Loucy (cell line): ENCODE measurements around the gene DUSP11.

Source experiments
- H2AFZ ChIP-seq: fragments of 200-600 bp; sonication (generic); 2 replicates; pipeline ENCODE4 v1.6.0; 2016; ENCODE audit warnings: antibody characterized with exemption, mild to moderate bottlenecking, low read length, moderate library complexity
- H3F3A ChIP-seq: fragments of 200-600 bp; 2 replicates; pipeline ENCODE4 v1.6.0; 2016; ENCODE audit warnings: antibody characterized with exemption, low read depth, mild to moderate bottlenecking
- H3K27me3 ChIP-seq: fragments of 200-600 bp; sonication (generic); 2 replicates; pipeline ENCODE4 v1.6.1; 2014; ENCODE audit warnings: low read length, mild to moderate bottlenecking; ENCODE audit not compliant: insufficient read depth, poor library complexity, severe bottlenecking
- H3K36me3 ChIP-seq: fragments of 200-600 bp; sonication (generic); 2 replicates; pipeline ENCODE4 v1.6.1; 2016; ENCODE audit warnings: low read length; ENCODE audit not compliant: insufficient read depth
- H3K4me1 ChIP-seq: fragments of 200-600 bp; sonication (generic); 2 replicates; pipeline ENCODE4 v1.5.1; 2014; ENCODE audit warnings: low read length, mild to moderate bottlenecking; ENCODE audit not compliant: insufficient read depth, poor library complexity, severe bottlenecking
- H3K4me2 ChIP-seq: fragments of 200-600 bp; sonication (generic); 2 replicates; pipeline ENCODE4 v1.6.0; 2014; ENCODE audit warnings: antibody characterized with exemption, low read length, low read depth, mild to moderate bottlenecking; ENCODE audit not compliant: poor library complexity, severe bottlenecking
- H3K4me3 ChIP-seq: fragments of 200-600 bp; sonication (generic); 2 replicates; pipeline ENCODE4 v1.5.1; 2014; ENCODE audit warnings: low read length, mild to moderate bottlenecking, mixed read lengths; ENCODE audit not compliant: poor library complexity, severe bottlenecking
- H3K79me2 ChIP-seq: fragments of 200-600 bp; sonication (generic); 2 replicates; pipeline ENCODE4 v1.6.1; 2014; ENCODE audit warnings: low read length; ENCODE audit not compliant: insufficient read depth
- H3K9ac ChIP-seq: fragments of 200-600 bp; sonication (generic); 2 replicates; pipeline ENCODE4 v1.6.0; 2014; ENCODE audit warnings: mild to moderate bottlenecking, low read depth, low read length, moderate library complexity; ENCODE audit not compliant: poor library complexity, severe bottlenecking
- H3K9me2 ChIP-seq: fragments of 200-600 bp; sonication (generic); replicated peaks from 2 replicates; pipeline ENCODE4 v1.6.1; 2016; ENCODE audit warnings: low read depth, low read length, mixed read lengths
- H3K9me3 ChIP-seq: fragments of 200-600 bp; sonication (generic); 2 replicates; pipeline ENCODE4 v1.6.1; 2014; ENCODE audit warnings: mild to moderate bottlenecking, antibody characterized with exemption, low read length, low read depth; ENCODE audit not compliant: insufficient read depth
- H4K20me1 ChIP-seq: fragments of 200-600 bp; sonication (generic); 2 replicates; pipeline ENCODE4 v1.6.0; 2014; ENCODE audit warnings: antibody characterized with exemption, low read length, mild to moderate bottlenecking; ENCODE audit not compliant: insufficient read depth, poor library complexity, severe bottlenecking
- EZH2phosphoT487 ChIP-seq: fragments of 200-600 bp; IDR thresholded peaks from 2 replicates; pipeline ENCODE4 v1.6.1; 2018; ENCODE audit warnings: antibody characterized with exemption, mild to moderate bottlenecking, moderate library complexity, borderline replicate concordance
- TF ChIP-seq, protein P1 (sequence below): fragments of 200-600 bp; sonication (generic); conservative IDR thresholded peaks from 2 replicates; pipeline ENCODE4 v1.5.1; 2014; ENCODE audit warnings: mild to moderate bottlenecking, antibody characterized with exemption, low read length

The DUSP11 gene

DNA sequence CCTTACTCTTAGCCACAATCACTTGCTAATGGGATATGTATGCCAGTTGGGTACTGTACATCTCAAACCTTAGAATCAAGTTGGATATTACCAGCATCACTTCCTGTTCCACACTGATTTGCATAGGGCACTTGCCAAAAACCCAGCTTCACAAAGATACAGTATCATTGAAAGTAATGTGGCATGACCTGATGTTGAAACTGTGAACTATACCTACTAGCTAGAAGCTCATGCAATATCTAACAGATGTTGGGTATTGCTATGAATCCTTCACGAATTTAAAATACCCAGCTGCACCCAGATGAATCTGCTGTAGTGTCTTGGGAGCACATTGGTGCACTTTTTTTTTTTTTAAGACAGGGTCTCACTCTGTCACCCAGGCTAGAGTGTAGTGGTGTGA, 42.4 kb upstream of the DUSP11 start:
- TF ChIP-seq EZH2phosphoT487 = no peak
- TF ChIP-seq, protein P1, sequence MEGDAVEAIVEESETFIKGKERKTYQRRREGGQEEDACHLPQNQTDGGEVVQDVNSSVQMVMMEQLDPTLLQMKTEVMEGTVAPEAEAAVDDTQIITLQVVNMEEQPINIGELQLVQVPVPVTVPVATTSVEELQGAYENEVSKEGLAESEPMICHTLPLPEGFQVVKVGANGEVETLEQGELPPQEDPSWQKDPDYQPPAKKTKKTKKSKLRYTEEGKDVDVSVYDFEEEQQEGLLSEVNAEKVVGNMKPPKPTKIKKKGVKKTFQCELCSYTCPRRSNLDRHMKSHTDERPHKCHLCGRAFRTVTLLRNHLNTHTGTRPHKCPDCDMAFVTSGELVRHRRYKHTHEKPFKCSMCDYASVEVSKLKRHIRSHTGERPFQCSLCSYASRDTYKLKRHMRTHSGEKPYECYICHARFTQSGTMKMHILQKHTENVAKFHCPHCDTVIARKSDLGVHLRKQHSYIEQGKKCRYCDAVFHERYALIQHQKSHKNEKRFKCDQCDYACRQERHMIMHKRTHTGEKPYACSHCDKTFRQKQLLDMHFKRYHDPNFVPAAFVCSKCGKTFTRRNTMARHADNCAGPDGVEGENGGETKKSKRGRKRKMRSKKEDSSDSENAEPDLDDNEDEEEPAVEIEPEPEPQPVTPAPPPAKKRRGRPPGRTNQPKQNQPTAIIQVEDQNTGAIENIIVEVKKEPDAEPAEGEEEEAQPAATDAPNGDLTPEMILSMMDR = no peak
- peaks cover 2% of the 10 kb centered on the region for H3K4me1 ChIP-seq
- H4K20me1 ChIP-seq = no peaks in the 10 kb centered on the region
- no peak overlapping the region for H3K4me3 ChIP-seq
- H3K4me2 ChIP-seq = no peak overlapping the region
- no peaks in the 10 kb centered on the region for H3K27me3 ChIP-seq
- H3K79me2 ChIP-seq = no peaks in the 10 kb centered on the region
- no peaks in the 10 kb centered on the region for H3K36me3 ChIP-seq
- H3K9me2 ChIP-seq = no peaks in the 10 kb centered on the region
- no peak overlapping the region for H2AFZ ChIP-seq
- H3F3A ChIP-seq = no peaks in the 10 kb centered on the region
- H3K9ac ChIP-seq = no peak overlapping the region
- no peaks in the 10 kb centered on the region for H3K9me3 ChIP-seq

DNA sequence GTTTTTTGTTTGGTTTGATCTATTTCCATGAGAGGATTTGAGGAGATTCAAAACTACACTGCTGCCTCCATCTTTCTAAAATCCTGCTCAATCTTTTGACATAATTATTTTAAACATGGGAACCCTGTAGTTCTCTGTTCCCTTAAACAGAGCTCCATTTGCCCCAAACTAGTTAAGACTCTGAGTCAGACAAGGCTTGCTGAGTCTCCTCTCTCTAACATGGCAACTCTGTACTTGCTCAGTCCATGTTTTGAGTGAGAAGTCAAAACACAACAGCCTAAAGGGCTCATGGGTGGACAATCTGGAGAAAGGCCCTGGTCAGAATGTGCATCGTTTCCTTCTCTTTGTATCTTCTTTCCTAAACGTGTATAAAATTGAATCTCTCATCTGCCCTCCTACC, 41.8 kb upstream of the DUSP11 start:
- Histone ChIP-seq H2AFZ (no peak overlapping the region), H3K4me2 (no peak overlapping the region), H3K27me3 (no peaks in the 10 kb centered on the region), H3K4me1 (no peaks in the 10 kb centered on the region), H3K9me2 (no peaks in the 10 kb centered on the region), H3K9me3 (no peaks in the 10 kb centered on the region), H4K20me1 (no peaks in the 10 kb centered on the region), H3K4me3 (no peak overlapping the region), H3K9ac (no peak overlapping the region), H3K79me2 (no peaks in the 10 kb centered on the region), H3K36me3 (no peaks in the 10 kb centered on the region), H3F3A (no peaks in the 10 kb centered on the region)
- TF ChIP-seq, protein P1 = no peak
- TF ChIP-seq EZH2phosphoT487 = no peak

DNA sequence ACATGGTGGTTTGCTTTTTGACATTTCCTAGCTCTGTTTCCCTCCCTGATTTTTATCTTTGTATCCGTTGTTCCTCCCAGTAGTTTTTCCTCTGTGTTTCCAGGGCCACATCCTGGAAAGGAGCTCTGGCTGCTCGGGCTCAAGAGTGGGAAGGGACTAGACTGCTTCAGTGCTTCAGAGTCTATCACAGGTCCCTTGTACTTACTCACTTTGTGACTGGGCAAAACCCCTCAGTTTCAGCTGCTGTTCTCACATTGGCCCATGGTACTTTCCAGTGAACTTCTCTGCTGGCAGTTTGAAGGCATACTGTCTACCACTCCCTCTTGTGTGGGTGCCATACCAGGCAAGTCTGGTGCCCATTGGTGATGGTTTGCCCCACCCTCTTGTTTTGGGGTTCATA, 41.3 kb upstream of the DUSP11 start:
- H3K27me3 ChIP-seq = no peaks in the 10 kb centered on the region
- no peak overlapping the region for H3K4me2 ChIP-seq
- H3K4me3 ChIP-seq = no peak overlapping the region
- no peaks in the 10 kb centered on the region for H3K4me1 ChIP-seq
- no peaks in the 10 kb centered on the region for H3K36me3 ChIP-seq
- H2AFZ ChIP-seq = no peak overlapping the region; the same call in 1 of the 2 replicates
- H3K79me2 ChIP-seq = no peaks in the 10 kb centered on the region
- H4K20me1 ChIP-seq = no peaks in the 10 kb centered on the region
- no peak overlapping the region for H3K9ac ChIP-seq
- H3K9me3 ChIP-seq = no peaks in the 10 kb centered on the region
- H3K9me2 ChIP-seq = no peaks in the 10 kb centered on the region
- TF ChIP-seq, protein P1 = no peak
- no peak for TF ChIP-seq EZH2phosphoT487
- H3F3A ChIP-seq = no peaks in the 10 kb centered on the region
